K562 (cell line): ENCODE measurements around the gene ZNF326. TPM values are rescaled to one million over a fixed set of nuclear protein-coding genes. Genes with fewer than 3 reads are reported as not detected.
A peak's percentile ranks its signal among the peaks of the same experiment; 100 is the strongest.

Experiments used
- BHLHE40 ChIP-seq: IDR thresholded peaks from 2 replicates; pipeline ENCODE4 v1.6.1; 2011; ENCODE audit warnings: low read length, improper control_type of control experiment
- JUN ChIP-seq, 2 experiments: sonication (generic) in 1 of 2; formaldehyde crosslinking in 1 of 2; IDR thresholded peaks; 2 replicates each; pipeline versions ENCODE4 v1.6.1 to v1.8.0; 2012 to 2022; ENCODE audit warnings: borderline replicate concordance in 2 of 2, mild to moderate bottlenecking in 2 of 2, improper control_type of control experiment in 1 of 2, low read depth in 1 of 2, low read length in 1 of 2, missing genetic modification reagents in 1 of 2
- KLF16 ChIP-seq: IDR thresholded peaks from 2 replicates; pipeline ENCODE4 v1.6.1; 2016; ENCODE audit warnings: antibody characterized with exemption
- NR0B1 ChIP-seq: fragments of 450-650 bp; IDR thresholded peaks from one replicate; pipeline ENCODE4 v1.6.1; 2018; ENCODE audit warnings: mild to moderate bottlenecking, moderate library complexity; ENCODE audit not compliant: partially characterized antibody
- NR1H2 ChIP-seq: sonication (generic); formaldehyde crosslinking; IDR thresholded peaks from 2 replicates; pipeline ENCODE4 v1.4.0; 2020; ENCODE audit warnings: mild to moderate bottlenecking, missing genetic modification reagents
- PTRF ChIP-seq: fragments of 450-650 bp; IDR thresholded peaks from 2 replicates; pipeline ENCODE4 v1.6.1; 2016; ENCODE audit warnings: mild to moderate bottlenecking, missing genetic modification characterization, missing compliant biosample characterization
- REST ChIP-seq, 2 experiments: fragments of 450-650 bp; formaldehyde crosslinking in 1 of 2; IDR thresholded peaks; 2 replicates each; pipeline versions ENCODE4 v1.4.0 to v1.6.1; 2014 to 2020; ENCODE audit warnings: mild to moderate bottlenecking in 2 of 2, borderline replicate concordance in 1 of 2, low read depth in 1 of 2
- SUPT5H ChIP-seq: fragments of 450-650 bp; IDR thresholded peaks from 2 replicates; pipeline ENCODE4 v1.6.1; 2016
- ZFP36 ChIP-seq: fragments of 150-350 bp; IDR thresholded peaks from 2 replicates; pipeline ENCODE4 v1.6.1; 2018; ENCODE audit warnings: low read length, low read depth; ENCODE audit not compliant: partially characterized antibody
- ZNF408 ChIP-seq: fragments of 250-450 bp; sonication (Bioruptor Pico); IDR thresholded peaks from 2 replicates; pipeline ENCODE4 v1.4.0; 2020; ENCODE audit warnings: low read depth, mild to moderate bottlenecking, moderate library complexity
- ZNF511 ChIP-seq: sonication (generic); formaldehyde crosslinking; IDR thresholded peaks from 2 replicates; pipeline ENCODE4 v1.8.0; 2022; ENCODE audit warnings: mild to moderate bottlenecking, missing genetic modification reagents
- ZNF561 ChIP-seq: fragments of 450-650 bp; formaldehyde crosslinking; conservative IDR thresholded peaks from 2 replicates; pipeline ENCODE4 v1.4.0; 2020; ENCODE audit warnings: mild to moderate bottlenecking, moderate library complexity
- polyA plus RNA-seq, 8 experiments: library from polyadenylated mRNA; depleted of rRNA in 4 of 8; stranded (reverse) in 5 of 8; unstranded in 3 of 8; fragments of >200 nt; fragmentation: Nextera tagmentation in 2 of 8; fragmentation: Illumina TruSeq in 1 of 8; extraction: Ambion mirVana in 2 of 8; extraction: Trizol in 1 of 8; gene quantifications; 2 replicates each; pipeline versions ENCODE4 v1.2.1 to v1.2.3, GENCODE V29; 2011 to 2014; ENCODE audit warnings: inconsistent platforms in 1 of 8, missing spikeins in 1 of 8
- total RNA-seq, 7 experiments: library from RNA; depleted of rRNA in 6 of 7; stranded (reverse); fragments of >200 nt in 6 of 7; fragmentation: Illumina TruSeq in 2 of 7; extraction: Trizol in 2 of 7; gene quantifications; 2 replicates each; pipeline versions ENCODE4 v1.2.1 to v1.2.3, GENCODE V29; 2011 to 2021; ENCODE audit warnings: low replicate concordance in 1 of 7
- TF ChIP-seq, protein P1 (sequence below), 3 experiments: IDR thresholded peaks in 2 of 3; conservative IDR thresholded peaks in 1 of 3; 2 replicates each; pipeline ENCODE4 v1.5.1; 2011 to 2012; ENCODE audit warnings: low read length in 3 of 3, mild to moderate bottlenecking in 3 of 3, control low read depth in 2 of 3, improper control_type of control experiment in 1 of 3, inconsistent platforms in 1 of 3, low read depth in 1 of 3, mixed read lengths in 1 of 3, moderate library complexity in 1 of 3; ENCODE audit not compliant: insufficient read depth in 2 of 3

ZNF326 gene
- total and polyA plus RNA-seq, 9 of the 15 experiments (the other 6 are each of a cell fraction or from before 2014, with no cell fraction given) = 7.2 to 33.2 (median 20.1) TPM

DNA sequence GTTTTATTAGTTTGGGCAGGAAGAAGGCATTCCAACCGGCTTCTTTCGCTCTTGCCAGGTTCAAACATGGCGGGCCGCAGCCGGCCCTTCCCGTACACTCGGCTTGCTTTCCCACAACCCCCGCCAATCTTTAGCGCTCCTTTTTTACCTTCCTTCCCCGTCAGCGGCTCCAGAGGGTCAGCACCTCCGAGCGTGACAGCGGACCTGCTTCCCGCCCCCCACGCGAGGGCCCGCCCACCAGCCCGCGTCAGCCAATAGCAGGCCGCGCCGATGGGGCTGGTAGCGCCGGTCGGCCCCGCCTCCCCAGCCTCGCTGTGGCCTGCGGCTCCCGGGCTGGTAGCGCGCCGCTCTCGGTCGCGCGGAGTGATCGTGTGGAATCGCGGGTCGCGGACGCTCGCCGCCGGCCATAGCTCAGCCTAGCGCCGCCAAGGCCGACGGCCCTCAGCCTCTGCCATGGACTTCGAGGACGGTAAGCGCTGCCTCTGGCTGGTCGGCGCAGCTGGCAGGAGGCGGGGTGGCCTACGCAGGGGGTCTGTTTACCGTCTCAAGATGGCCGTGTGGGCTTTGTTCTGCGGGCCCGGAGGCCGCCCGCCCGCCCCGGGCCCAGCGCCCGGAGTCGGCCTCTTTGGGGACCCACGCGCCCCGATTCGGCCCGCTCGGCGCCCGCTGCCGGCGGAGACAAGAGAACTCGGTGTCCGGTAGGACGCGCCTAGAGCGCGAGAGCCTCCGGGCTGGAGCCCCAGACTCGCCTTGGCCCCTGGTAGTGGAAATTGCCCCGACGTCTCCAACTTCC is at the start of gene ZNF326 (continued):
- TF ChIP-seq NR0B1 = no peak
- peak; percentile 41; the same call in 1 of the 2 replicates for TF ChIP-seq JUN (IDR thresholded peaks at IDR 0.05; ENCODE audit: borderline replicate concordance, low read depth, low read length)
- peak; percentile 76; the same call in 1 of the 2 replicates for TF ChIP-seq JUN (CRISPR knock-in tag; IDR thresholded peaks at IDR 0.05; ENCODE audit: borderline replicate concordance)
- TF ChIP-seq ZNF561 (CRISPR knock-in tag) = no peak
- no peak for TF ChIP-seq ZNF408 (CRISPR knock-in tag)
- peak; percentile 78 for TF ChIP-seq ZNF511 (CRISPR knock-in tag)
- no peak for TF ChIP-seq PTRF
- TF ChIP-seq REST (IDR thresholded peaks at IDR 0.05; ENCODE audit: borderline replicate concordance) = peak; percentile 93
- peak; percentile 87 for TF ChIP-seq REST (CRISPR knock-in tag; IDR thresholded peaks at IDR 0.05; ENCODE audit: low read depth)
- TF ChIP-seq BHLHE40 = peak; percentile 81
- TF ChIP-seq ZFP36 = no peak
- TF ChIP-seq KLF16 = no peak
- TF ChIP-seq SUPT5H = peak; percentile 94
- TF ChIP-seq, protein P1, sequence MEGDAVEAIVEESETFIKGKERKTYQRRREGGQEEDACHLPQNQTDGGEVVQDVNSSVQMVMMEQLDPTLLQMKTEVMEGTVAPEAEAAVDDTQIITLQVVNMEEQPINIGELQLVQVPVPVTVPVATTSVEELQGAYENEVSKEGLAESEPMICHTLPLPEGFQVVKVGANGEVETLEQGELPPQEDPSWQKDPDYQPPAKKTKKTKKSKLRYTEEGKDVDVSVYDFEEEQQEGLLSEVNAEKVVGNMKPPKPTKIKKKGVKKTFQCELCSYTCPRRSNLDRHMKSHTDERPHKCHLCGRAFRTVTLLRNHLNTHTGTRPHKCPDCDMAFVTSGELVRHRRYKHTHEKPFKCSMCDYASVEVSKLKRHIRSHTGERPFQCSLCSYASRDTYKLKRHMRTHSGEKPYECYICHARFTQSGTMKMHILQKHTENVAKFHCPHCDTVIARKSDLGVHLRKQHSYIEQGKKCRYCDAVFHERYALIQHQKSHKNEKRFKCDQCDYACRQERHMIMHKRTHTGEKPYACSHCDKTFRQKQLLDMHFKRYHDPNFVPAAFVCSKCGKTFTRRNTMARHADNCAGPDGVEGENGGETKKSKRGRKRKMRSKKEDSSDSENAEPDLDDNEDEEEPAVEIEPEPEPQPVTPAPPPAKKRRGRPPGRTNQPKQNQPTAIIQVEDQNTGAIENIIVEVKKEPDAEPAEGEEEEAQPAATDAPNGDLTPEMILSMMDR (IDR thresholded peaks at IDR 0.05 in 2 of 3, conservative IDR thresholded peaks at IDR 0.05 in 1 of 3; ENCODE audit: insufficient read depth in 2 of 3, low read depth in 1 of 3, low read length in 3 of 3) = peak in 2 of 3 experiments; percentile 2 to 7; a peak in 1 of 6 replicates
- TF ChIP-seq NR1H2 (CRISPR knock-in tag) = peak; percentile 56; the same call in 1 of the 2 replicates
